OCI-LY7 (cell line): Measurements from ENCODE around the gene RABEPK. TPM values are rescaled to one million over a fixed set of nuclear protein-coding genes. Genes with fewer than 3 reads are reported as not detected.

Experiments
- BruUV-seq: library from RNA; stranded (reverse); fragments of 400-500 nt; replicated peaks from 2 replicates; lab custom pipeline; 2021; lab: Mats Ljungman, UMichigan
- CTCF ChIA-PET: fragments of 300-600 bp; sonication (Branson Sonifier 250); formaldehyde crosslinking; loops from one replicate; lab custom pipeline; 2022; ENCODE audit warnings: antibody characterized with exemption; ENCODE audit not compliant: unreplicated experiment; lab: Charles Lee
- POLR2A ChIA-PET: fragments of 300-600 bp; sonication (Branson Sonifier 250); formaldehyde crosslinking; loops from one replicate; lab custom pipeline; 2022; ENCODE audit warnings: antibody characterized with exemption; lab: Charles Lee
- DNase-seq: peaks from one replicate; pipeline ENCODE4 v3.0.0-alpha.2; 2015; ENCODE audit warnings: low spot score
- H2AFZ ChIP-seq: fragments of 200-600 bp; sonication (generic), shearing (Covaris generic); 2 replicates; pipeline ENCODE4 v1.6.1; 2014; ENCODE audit warnings: mild to moderate bottlenecking, antibody characterized with exemption, low read length, moderate library complexity
- H3K27ac ChIP-seq: fragments of 200-600 bp; sonication (generic); 2 replicates; pipeline ENCODE4 v1.5.1; 2014; ENCODE audit warnings: mixed run types, low read depth, mild to moderate bottlenecking, moderate library complexity, low read length, inconsistent platforms; ENCODE audit not compliant: poor library complexity, severe bottlenecking
- H3K36me3 ChIP-seq: fragments of 200-600 bp; sonication (generic); 2 replicates; pipeline ENCODE4 v1.6.1; 2014; ENCODE audit warnings: mild to moderate bottlenecking, antibody characterized with exemption, low read length, moderate library complexity, mixed read lengths; ENCODE audit not compliant: insufficient read depth
- H3K4me1 ChIP-seq: fragments of 200-600 bp; sonication (generic); 2 replicates; pipeline ENCODE4 v1.5.1; 2014; ENCODE audit warnings: mild to moderate bottlenecking, low read length; ENCODE audit not compliant: insufficient read depth, poor library complexity, severe bottlenecking
- H3K4me2 ChIP-seq: fragments of 200-600 bp; sonication (generic); 2 replicates; pipeline ENCODE4 v1.6.1; 2014; ENCODE audit warnings: mild to moderate bottlenecking, low read length
- H3K4me3 ChIP-seq: fragments of 200-600 bp; sonication (generic); 2 replicates; pipeline ENCODE4 v1.5.1; 2014; ENCODE audit warnings: mild to moderate bottlenecking, low read depth, low read length; ENCODE audit not compliant: poor library complexity, severe bottlenecking
- H3K79me2 ChIP-seq: fragments of 200-600 bp; sonication (generic); 2 replicates; pipeline ENCODE4 v1.6.1; 2016; ENCODE audit warnings: low read depth, mild to moderate bottlenecking, low read length, moderate library complexity, mixed read lengths; ENCODE audit not compliant: insufficient read depth
- H3K9me2 ChIP-seq: fragments of 200-600 bp; sonication (generic); 2 replicates; pipeline ENCODE4 v1.6.1; 2016; ENCODE audit warnings: mild to moderate bottlenecking, low read length, mixed read lengths; ENCODE audit not compliant: insufficient read depth
- H3K9me3 ChIP-seq: fragments of 200-600 bp; sonication (generic); 2 replicates; pipeline ENCODE4 v1.6.1; 2014; ENCODE audit warnings: mild to moderate bottlenecking, mixed run types, low read length, mixed read lengths
- H4K20me1 ChIP-seq: fragments of 200-600 bp; sonication (generic); 2 replicates; pipeline ENCODE4 v1.6.1; 2014; ENCODE audit warnings: mild to moderate bottlenecking, antibody characterized with exemption, low read length, moderate library complexity, mixed read lengths; ENCODE audit not compliant: insufficient read depth
- EZH2phosphoT487 ChIP-seq: fragments of 200-600 bp; sonication (generic); IDR thresholded peaks from 2 replicates; pipeline ENCODE4 v1.6.1; 2018; ENCODE audit warnings: low read depth, borderline replicate concordance, mild to moderate bottlenecking, mixed run types, antibody characterized with exemption, low read length, moderate library complexity, mixed read lengths
- intact Hi-C: fragments of 100-400 bp; cut with micrococcal nuclease; formaldehyde crosslinking; loops from one replicate; pipeline ENCODE4 v1.10.0; 2022; ENCODE audit not compliant: unreplicated experiment
- small RNA-seq: library from RNA; depleted of rRNA; stranded (forward); fragments of <200 nt; gene quantifications from one replicate; pipeline ENCODE3, GENCODE V24; 2014
- total RNA-seq, 2 experiments: library from RNA; depleted of rRNA in 1 of 2; stranded (reverse); fragments of >200 nt in 1 of 2; shearing (Covaris generic) in 1 of 2; gene quantifications; 2 replicates each; pipeline ENCODE4 v1.2.3, GENCODE V29; 2014 to 2022
- TF ChIP-seq, protein P1 (sequence below): fragments of 200-600 bp; sonication (generic); conservative IDR thresholded peaks from 2 replicates; pipeline ENCODE4 v1.5.1; 2014; ENCODE audit warnings: mild to moderate bottlenecking, antibody characterized with exemption, low read length, moderate library complexity, mixed read lengths

Gene RABEPK
- total RNA-seq, 2 experiments from 2014 or later = 22.9 to 27.0 TPM

DNA sequence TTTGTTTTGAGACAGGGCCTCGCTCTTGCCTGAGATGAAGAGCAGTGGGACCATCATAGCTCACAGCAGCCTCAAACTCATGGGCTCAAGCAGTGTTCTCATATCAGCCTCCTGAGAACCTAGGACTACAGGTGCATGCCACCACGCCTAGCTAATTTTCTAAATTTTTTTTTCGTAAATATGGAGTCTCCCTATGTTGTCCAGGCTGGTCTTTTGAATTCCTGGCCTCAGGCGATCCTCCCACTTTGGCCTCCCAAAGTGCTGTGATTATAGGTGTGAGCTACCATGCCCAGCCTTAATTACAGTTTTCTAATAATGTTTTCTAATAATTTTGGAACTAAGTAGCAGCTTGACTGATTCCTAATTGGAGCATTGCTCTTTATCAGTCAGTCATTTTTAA is 76.4 kb downstream of the RABEPK start:
- Histone ChIP-seq H3K4me2 (no peak overlapping the region), H4K20me1 (no peaks in the 10 kb centered on the region), H3K9me3 (no peaks in the 10 kb centered on the region), H3K4me3 (no peak overlapping the region), H3K9me2 (no peaks in the 10 kb centered on the region), H2AFZ (no peak overlapping the region), H3K79me2 (peaks cover 37% of the 10 kb centered on the region; the same call in 1 of the 2 replicates), H3K4me1 (no peaks in the 10 kb centered on the region), H3K27ac (no peak overlapping the region), H3K36me3 (peaks cover 7% of the 10 kb centered on the region)
- TF ChIP-seq EZH2phosphoT487 = no peak
- TF ChIP-seq, protein P1, sequence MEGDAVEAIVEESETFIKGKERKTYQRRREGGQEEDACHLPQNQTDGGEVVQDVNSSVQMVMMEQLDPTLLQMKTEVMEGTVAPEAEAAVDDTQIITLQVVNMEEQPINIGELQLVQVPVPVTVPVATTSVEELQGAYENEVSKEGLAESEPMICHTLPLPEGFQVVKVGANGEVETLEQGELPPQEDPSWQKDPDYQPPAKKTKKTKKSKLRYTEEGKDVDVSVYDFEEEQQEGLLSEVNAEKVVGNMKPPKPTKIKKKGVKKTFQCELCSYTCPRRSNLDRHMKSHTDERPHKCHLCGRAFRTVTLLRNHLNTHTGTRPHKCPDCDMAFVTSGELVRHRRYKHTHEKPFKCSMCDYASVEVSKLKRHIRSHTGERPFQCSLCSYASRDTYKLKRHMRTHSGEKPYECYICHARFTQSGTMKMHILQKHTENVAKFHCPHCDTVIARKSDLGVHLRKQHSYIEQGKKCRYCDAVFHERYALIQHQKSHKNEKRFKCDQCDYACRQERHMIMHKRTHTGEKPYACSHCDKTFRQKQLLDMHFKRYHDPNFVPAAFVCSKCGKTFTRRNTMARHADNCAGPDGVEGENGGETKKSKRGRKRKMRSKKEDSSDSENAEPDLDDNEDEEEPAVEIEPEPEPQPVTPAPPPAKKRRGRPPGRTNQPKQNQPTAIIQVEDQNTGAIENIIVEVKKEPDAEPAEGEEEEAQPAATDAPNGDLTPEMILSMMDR = no peak
- POLR2A ChIA-PET = no interaction called here
- CTCF ChIA-PET = no interaction called here
- intact Hi-C loops = no loop called here
- no TSS peak for BruUV-seq
- DNase-seq = no peak

DNA sequence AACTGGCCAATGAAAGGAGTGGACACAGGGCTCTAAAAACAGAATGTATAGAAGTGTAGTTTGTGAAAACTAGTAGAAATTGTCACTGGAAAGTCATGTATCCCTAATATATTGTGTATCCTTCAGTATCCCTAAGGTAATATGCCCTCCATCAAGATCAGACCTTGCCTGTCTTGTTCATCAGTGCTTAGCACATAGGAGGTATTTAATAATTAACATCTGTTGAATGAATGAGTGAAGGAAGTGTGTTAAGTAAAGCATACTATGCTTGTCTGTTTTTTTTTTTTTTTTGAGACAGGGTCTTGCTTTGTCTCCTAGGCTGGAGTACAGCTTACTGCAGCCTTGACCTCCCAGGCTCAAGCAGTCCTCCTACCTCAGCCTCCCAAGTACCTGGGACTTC is 77.1 kb downstream of the RABEPK start:
- H2AFZ ChIP-seq = no peak overlapping the region
- POLR2A ChIA-PET = no interaction called here
- H3K4me2 ChIP-seq = no peak overlapping the region
- H3K9me3 ChIP-seq = no peaks in the 10 kb centered on the region
- intact Hi-C loops = no loop called here
- TF ChIP-seq EZH2phosphoT487 = no peak
- TF ChIP-seq, protein P1 = no peak
- peaks cover 6% of the 10 kb centered on the region; the same call in 1 of the 2 replicates for H3K36me3 ChIP-seq
- H4K20me1 ChIP-seq = no peaks in the 10 kb centered on the region
- H3K4me1 ChIP-seq = no peaks in the 10 kb centered on the region
- no peak overlapping the region for H3K4me3 ChIP-seq
- H3K27ac ChIP-seq = no peak overlapping the region
- no peak for DNase-seq
- BruUV-seq = no TSS peak
- CTCF ChIA-PET = no interaction called here
- peaks cover 36% of the 10 kb centered on the region; the same call in 1 of the 2 replicates for H3K79me2 ChIP-seq
- no peaks in the 10 kb centered on the region for H3K9me2 ChIP-seq

DNA sequence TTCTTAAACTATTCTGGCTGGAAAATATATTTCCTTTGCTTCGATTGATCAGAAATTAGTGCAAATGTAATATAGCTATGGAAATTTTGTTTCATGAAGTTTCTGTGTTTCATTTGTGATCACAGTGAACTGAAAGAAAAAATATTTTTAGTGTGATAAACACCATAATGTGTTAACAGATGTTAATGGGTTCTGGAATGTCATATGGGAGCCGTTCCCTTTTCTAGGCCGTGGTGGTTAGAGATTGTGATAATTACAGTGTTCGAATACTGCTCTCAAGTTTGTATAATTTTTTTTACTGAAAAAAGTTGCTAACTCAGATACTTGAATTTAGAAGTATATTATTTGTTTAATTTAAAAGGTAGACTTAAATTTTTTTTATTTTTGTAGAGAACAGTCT is 80.6 kb downstream of the RABEPK start:
- no TSS peak for BruUV-seq
- Histone ChIP-seq H3K9me2 (no peaks in the 10 kb centered on the region), H3K4me1 (no peaks in the 10 kb centered on the region), H3K9me3 (no peaks in the 10 kb centered on the region), H3K4me2 (no peak overlapping the region), H4K20me1 (0 out of 2 replicates have a peak, but pooled peaks cover 3% of the 10 kb centered on the region), H3K27ac (no peak overlapping the region), H2AFZ (no peak overlapping the region), H3K79me2 (peaks cover 20% of the 10 kb centered on the region; the same call in 1 of the 2 replicates), H3K4me3 (no peak overlapping the region), H3K36me3 (peaks cover 6% of the 10 kb centered on the region; the same call in 1 of the 2 replicates)
- TF ChIP-seq EZH2phosphoT487 = no peak
- POLR2A ChIA-PET = interaction anchor here (0.6 to 1.0 kb wide), 2 partner anchors 15 to 24 kb away, joined by 3 to 4 read pairs; no protein-coding TSS in a partner anchor
- DNase-seq = no peak
- intact Hi-C loops = no loop called here
- CTCF ChIA-PET = no interaction called here

Small RNA genes lying within 50 kb of the gene (small RNA-seq; reads per million reads assigned to genes)
- not detected for gene AL354710.1

Other genes with a start within 250 kb of the RABEPK start
- 23.8 and 25.0 TPM in 2 replicates for gene SCAI, start 57.0 kb upstream of the RABEPK start, total RNA-seq (2014; rRNA removed; shearing (Covaris generic))
- gene SCAI, start 57.0 kb upstream of the RABEPK start, total RNA-seq (2022) = 21.5 and 25.4 TPM in 2 replicates
- gene PPP6C, start 10.7 kb upstream of the RABEPK start, total RNA-seq (2014; rRNA removed; shearing (Covaris generic)) = 18.9 and 21.4 TPM in 2 replicates
- gene PPP6C, start 10.7 kb upstream of the RABEPK start, total RNA-seq (2022) = 51.9 and 55.1 TPM in 2 replicates
- gene HSPA5, start 40.8 kb downstream of the RABEPK start, total RNA-seq (2014; rRNA removed; shearing (Covaris generic)) = 49.0 and 52.1 TPM in 2 replicates
- gene HSPA5, start 40.8 kb downstream of the RABEPK start, total RNA-seq (2022) = 115 and 150 TPM in 2 replicates
- 29.6 and 36.0 TPM in 2 replicates for gene GAPVD1, start 61.3 kb downstream of the RABEPK start, total RNA-seq (2014; rRNA removed; shearing (Covaris generic))
- 41.1 and 44.5 TPM in 2 replicates for gene GAPVD1, start 61.3 kb downstream of the RABEPK start, total RNA-seq (2022)